Activated T-cell treated with anti-CD3 and anti-CD28 coated beads, Interleukin-2, amount 50 U/mL, for 1 hour (primary cell): ENCODE measurements around the gene MTUS2.

Experiments used
- DNase-seq: peaks from one replicate; pipeline ENCODE4 v3.0.0-alpha.2; 2020

The MTUS2 gene

GRCh38 chr13:28820099-28821051 is at the start of gene MTUS2:
Gene MTUS2, plus strand, starts transcription at chr13:28820339.
- peak; percentile 19 for DNase-seq

- no peak for DNase-seq
These were observed 41.6 kb upstream of the MTUS2 start for GRCh38 chr13:28778308-28779215.

GRCh38 chr13:28792992-28793391 is 27.1 kb upstream of the MTUS2 start:
- no peak for DNase-seq

- no peak for DNase-seq
These were observed 25.7 kb upstream of the MTUS2 start for GRCh38 chr13:28794396-28794795.

- DNase-seq, result no peak
These were observed 23.2 kb upstream of the MTUS2 start for GRCh38 chr13:28796938-28797257.

GRCh38 chr13:28805193-28805819 is 14.8 kb upstream of the MTUS2 start:
- no peak for DNase-seq

GRCh38 chr13:28817204-28817603 is 2.9 kb upstream of the MTUS2 start:
- no peak for DNase-seq

- DNase-seq, result no peak
These were observed 951 bp upstream of the MTUS2 start for GRCh38 chr13:28819046-28819730.

- DNase-seq, result peak; percentile 44
These were observed 422 bp upstream of the MTUS2 start for GRCh38 chr13:28819735-28820098.

- no peak for DNase-seq
These were observed 2.0 kb downstream of the MTUS2 start for GRCh38 chr13:28822151-28822550.

GRCh38 chr13:28822801-28823200 is 2.7 kb downstream of the MTUS2 start:
- no peak for DNase-seq

- DNase-seq, result no peak
These were observed 5.2 kb downstream of the MTUS2 start for GRCh38 chr13:28825379-28825778.

GRCh38 chr13:28826368-28826767 is 6.2 kb downstream of the MTUS2 start:
- no peak for DNase-seq

GRCh38 chr13:28830580-28830979 is 10.4 kb downstream of the MTUS2 start:
- no peak for DNase-seq

- DNase-seq, result no peak
These were observed 11.0 kb downstream of the MTUS2 start for GRCh38 chr13:28831117-28831516.

GRCh38 chr13:28837111-28837510 is 17.0 kb downstream of the MTUS2 start:
- no peak for DNase-seq

- no peak for DNase-seq
These were observed 23.5 kb downstream of the MTUS2 start for GRCh38 chr13:28843639-28844038.

- DNase-seq, result no peak
These were observed 29.3 kb downstream of the MTUS2 start for GRCh38 chr13:28849441-28849840.

- DNase-seq, result no peak
These were observed 30.1 kb downstream of the MTUS2 start for GRCh38 chr13:28850226-28850625.

- no peak for DNase-seq
These were observed 31.3 kb downstream of the MTUS2 start for GRCh38 chr13:28851422-28851821.

- DNase-seq, result no peak
These were observed 34.5 kb downstream of the MTUS2 start for GRCh38 chr13:28854657-28855056.

GRCh38 chr13:28856287-28856686 is 36.1 kb downstream of the MTUS2 start:
- DNase-seq, result no peak

- no peak for DNase-seq
These were observed 38.9 kb downstream of the MTUS2 start for GRCh38 chr13:28859069-28859468.
